ENCODE measurements around the gene VPS8.

The VPS8 gene

GRCh38 chr3:184927796-184928315 is 115.9 kb downstream of the VPS8 start:
- no peak for TF ChIP-seq CTCF (IDR thresholded peaks at IDR 0.05; ENCODE audit: control insufficient read depth, extremely low read depth, insufficient read depth)
- H3K4me3 ChIP-seq (ENCODE audit: low read depth, low read length): no peak overlapping the region
- DNase-seq (ENCODE audit: low read depth): peak; percentile 40

GRCh38 chr3:184932777-184933176 is 120.8 kb downstream of the VPS8 start:
- DNase-seq (ENCODE audit: low read depth): no peak
- H3K4me3 ChIP-seq (ENCODE audit: low read depth, low read length): no peak overlapping the region
- TF ChIP-seq CTCF (IDR thresholded peaks at IDR 0.05; ENCODE audit: control insufficient read depth, extremely low read depth, insufficient read depth): no peak

GRCh38 chr3:184937611-184938010 is 125.6 kb downstream of the VPS8 start:
- no peak for TF ChIP-seq CTCF (IDR thresholded peaks at IDR 0.05; ENCODE audit: control insufficient read depth, extremely low read depth, insufficient read depth)
- DNase-seq (ENCODE audit: low read depth): no peak
- no peak overlapping the region for H3K4me3 ChIP-seq (ENCODE audit: low read depth, low read length)

- H3K4me3 ChIP-seq (ENCODE audit: low read depth, low read length): no peak overlapping the region
- no peak for DNase-seq (ENCODE audit: low read depth)
- TF ChIP-seq CTCF (IDR thresholded peaks at IDR 0.05; ENCODE audit: control insufficient read depth, extremely low read depth, insufficient read depth): no peak
These were observed 129.4 kb downstream of the VPS8 start for GRCh38 chr3:184941408-184941807.

- no peak for TF ChIP-seq CTCF (IDR thresholded peaks at IDR 0.05; ENCODE audit: control insufficient read depth, extremely low read depth, insufficient read depth)
These were observed 130.8 kb downstream of the VPS8 start for GRCh38 chr3:184942735-184943134.

GRCh38 chr3:184944241-184944640 is 132.3 kb downstream of the VPS8 start:
- no peak overlapping the region for H3K4me3 ChIP-seq (ENCODE audit: low read depth, low read length)
- DNase-seq (ENCODE audit: low read depth): no peak
- TF ChIP-seq CTCF (IDR thresholded peaks at IDR 0.05; ENCODE audit: control insufficient read depth, extremely low read depth, insufficient read depth): no peak

More at GRCh38 chr3:184942735-184943134, 130.8 kb downstream of the VPS8 start:
- no peak overlapping the region for H3K4me3 ChIP-seq (ENCODE audit: low read depth, low read length)
- DNase-seq (ENCODE audit: low read depth): no peak

GRCh38 chr3:184945886-184946625 is 134.1 kb downstream of the VPS8 start:
- no peak for TF ChIP-seq CTCF (IDR thresholded peaks at IDR 0.05; ENCODE audit: control insufficient read depth, extremely low read depth, insufficient read depth)
- DNase-seq (ENCODE audit: low read depth): no peak
- no peak overlapping the region for H3K4me3 ChIP-seq (ENCODE audit: low read depth, low read length)
